Calu3 (cell line): ENCODE measurements around the gene CNNM1. TPM values are rescaled to one million over a fixed set of nuclear protein-coding genes. Genes with fewer than 3 reads are reported as not detected.

ENCODE experiments used
- BruUV-seq: library from RNA; stranded (reverse); fragments of 400-500 nt; replicated peaks from 2 replicates; lab custom pipeline; 2021; lab: Mats Ljungman, UMichigan
- CTCF ChIA-PET: fragments of 300-600 bp; sonication (Branson Sonifier 250); formaldehyde crosslinking; loops from one replicate; lab custom pipeline; 2022; ENCODE audit warnings: antibody characterized with exemption; lab: Charles Lee
- DNase-seq: peaks from one replicate; pipeline ENCODE4 v3.0.0; 2022
- H3K27ac Mint-ChIP-seq: one replicate; pipeline ENCODE4 v1.8.0; 2022; ENCODE audit warnings: mixed read lengths; ENCODE audit not compliant: unreplicated experiment
- H3K27me3 Mint-ChIP-seq: one replicate; pipeline ENCODE4 v1.8.0; 2022; ENCODE audit warnings: mixed read lengths; ENCODE audit not compliant: unreplicated experiment
- H3K36me3 Mint-ChIP-seq: one replicate; pipeline ENCODE4 v1.8.0; 2022; ENCODE audit warnings: mild to moderate bottlenecking, moderate library complexity, mixed read lengths; ENCODE audit not compliant: insufficient read depth, unreplicated experiment
- H3K4me1 Mint-ChIP-seq: one replicate; pipeline ENCODE4 v1.8.0; 2022; ENCODE audit warnings: mild to moderate bottlenecking, low read depth, mixed read lengths; ENCODE audit not compliant: unreplicated experiment
- H3K4me3 Mint-ChIP-seq: one replicate; pipeline ENCODE4 v1.8.0; 2022; ENCODE audit warnings: mild to moderate bottlenecking, low read depth, moderate library complexity, mixed read lengths; ENCODE audit not compliant: unreplicated experiment
- H3K9me3 Mint-ChIP-seq: one replicate; pipeline ENCODE4 v1.8.0; 2022; ENCODE audit warnings: low read depth, mixed read lengths; ENCODE audit not compliant: unreplicated experiment
- CTCF ChIP-seq: fragments of 200-600 bp; IDR thresholded peaks from one replicate; pipeline ENCODE4 v1.8.0; 2022; ENCODE audit warnings: antibody characterized with exemption; ENCODE audit not compliant: unreplicated experiment
- intact Hi-C: fragments of 100-400 bp; cut with micrococcal nuclease; formaldehyde crosslinking; loops from one replicate; pipeline ENCODE4 v1.10.0; 2022; ENCODE audit not compliant: unreplicated experiment
- total RNA-seq: library from RNA; stranded (reverse); gene quantifications from 2 replicates; pipeline ENCODE4 v1.2.3, GENCODE V29; 2022

The CNNM1 gene
- total RNA-seq, 1 experiment from 2014 or later: 5.8 TPM

- no peak for TF ChIP-seq CTCF
- no peak for DNase-seq
- no TSS peak for BruUV-seq
- Mint-ChIP-seq H3K27me3 (no peaks in the 10 kb centered on the region), H3K27ac (no peak overlapping the region), H3K4me1 (no peaks in the 10 kb centered on the region), H3K9me3 (no peaks in the 10 kb centered on the region), H3K4me3 (no peak overlapping the region), H3K36me3 (no peaks in the 10 kb centered on the region)
- CTCF ChIA-PET: no interaction called here
- intact Hi-C loops: no loop called here
Measured at GRCh38 chr10:99347672-99348071, 18.5 kb downstream of the CNNM1 start.

- Mint-ChIP-seq H3K36me3 (no peaks in the 10 kb centered on the region), H3K27me3 (no peaks in the 10 kb centered on the region), H3K4me1 (peaks cover 7% of the 10 kb centered on the region), H3K4me3 (no peak overlapping the region), H3K27ac (no peak overlapping the region), H3K9me3 (no peaks in the 10 kb centered on the region)
- BruUV-seq: no TSS peak
- intact Hi-C loops: no loop called here
- TF ChIP-seq CTCF: no peak
- DNase-seq: no peak
- CTCF ChIA-PET: no interaction called here
Measured at GRCh38 chr10:99353182-99353581, 24.0 kb downstream of the CNNM1 start.

GRCh38 chr10:99357691-99358090 lies 28.5 kb downstream of the CNNM1 start:
- TF ChIP-seq CTCF: no peak
- Mint-ChIP-seq H3K36me3 (no peaks in the 10 kb centered on the region), H3K9me3 (no peaks in the 10 kb centered on the region), H3K27me3 (no peaks in the 10 kb centered on the region), H3K4me3 (no peak overlapping the region), H3K27ac (no peak overlapping the region), H3K4me1 (peaks cover 9% of the 10 kb centered on the region)
- CTCF ChIA-PET: interaction anchor here (0.5 kb wide), 1 partner anchor 490 kb away, joined by 4 read pairs; no protein-coding TSS in a partner anchor
- intact Hi-C loops: no loop called here
- no peak for DNase-seq
- no TSS peak for BruUV-seq

DNA sequence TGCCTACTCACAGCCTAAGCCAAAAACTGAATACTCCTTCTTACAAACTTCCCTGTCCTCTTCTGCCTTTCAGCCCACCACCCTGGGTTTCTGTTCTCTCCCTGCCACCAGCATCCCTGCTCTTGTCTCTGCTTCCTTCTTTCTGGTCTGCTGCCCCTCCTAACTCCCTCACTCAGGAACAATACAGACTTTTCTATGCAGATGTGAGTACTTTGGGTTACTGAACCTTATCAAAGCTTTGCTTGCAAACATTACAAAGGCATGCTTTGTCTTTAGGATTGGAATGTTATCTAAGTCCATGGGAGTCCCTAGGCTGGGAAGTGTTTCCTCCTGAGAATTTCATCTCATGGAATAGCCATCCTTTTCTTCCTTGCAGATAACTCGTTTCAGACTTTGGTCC lies 28.9 kb downstream of the CNNM1 start:
- intact Hi-C loops: no loop called here
- Mint-ChIP-seq H3K27me3 (no peaks in the 10 kb centered on the region), H3K4me1 (peaks cover 9% of the 10 kb centered on the region), H3K27ac (no peak overlapping the region), H3K4me3 (no peak overlapping the region), H3K9me3 (no peaks in the 10 kb centered on the region), H3K36me3 (no peaks in the 10 kb centered on the region)
- DNase-seq: no peak
- TF ChIP-seq CTCF: no peak
- no TSS peak for BruUV-seq
- CTCF ChIA-PET: interaction anchor here (0.6 kb wide), 2 partner anchors 239 to 251 kb away, joined by 3 to 4 read pairs; no protein-coding TSS in a partner anchor
